Measurements from ENCODE around the gene ANKS1A.

ANKS1A gene

DNA sequence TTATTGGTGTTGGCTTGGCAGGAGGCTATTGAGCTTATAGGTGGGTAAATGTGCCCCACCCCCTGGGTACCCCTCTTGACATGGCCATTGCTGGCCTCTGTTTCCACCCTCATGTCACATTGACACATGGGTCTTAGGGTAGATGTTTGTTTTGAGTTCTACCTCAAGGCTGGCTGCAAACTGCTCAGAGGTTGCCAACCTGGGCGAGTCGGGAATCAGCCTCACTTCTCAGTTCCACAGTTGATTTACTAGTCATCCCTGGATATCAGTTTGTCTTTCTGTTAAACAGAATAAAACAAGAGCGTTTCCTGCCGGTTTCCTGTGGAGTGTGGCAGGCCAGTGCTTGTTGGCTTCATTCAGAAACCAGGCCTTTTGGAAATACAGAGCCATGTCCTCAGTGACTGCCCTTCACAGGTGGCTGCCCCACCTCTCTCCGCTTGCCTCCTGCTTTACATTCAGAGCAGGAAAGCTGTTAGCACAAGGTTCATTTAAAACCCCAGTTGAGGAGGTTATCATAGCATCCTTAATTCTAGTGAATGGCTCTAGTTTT is 146.5 kb downstream of the ANKS1A start:
- TF ChIP-seq CTCF (conservative IDR thresholded peaks at IDR 0.05; ENCODE audit: control insufficient read depth, insufficient read depth, low read depth, low read length): no peak

DNA sequence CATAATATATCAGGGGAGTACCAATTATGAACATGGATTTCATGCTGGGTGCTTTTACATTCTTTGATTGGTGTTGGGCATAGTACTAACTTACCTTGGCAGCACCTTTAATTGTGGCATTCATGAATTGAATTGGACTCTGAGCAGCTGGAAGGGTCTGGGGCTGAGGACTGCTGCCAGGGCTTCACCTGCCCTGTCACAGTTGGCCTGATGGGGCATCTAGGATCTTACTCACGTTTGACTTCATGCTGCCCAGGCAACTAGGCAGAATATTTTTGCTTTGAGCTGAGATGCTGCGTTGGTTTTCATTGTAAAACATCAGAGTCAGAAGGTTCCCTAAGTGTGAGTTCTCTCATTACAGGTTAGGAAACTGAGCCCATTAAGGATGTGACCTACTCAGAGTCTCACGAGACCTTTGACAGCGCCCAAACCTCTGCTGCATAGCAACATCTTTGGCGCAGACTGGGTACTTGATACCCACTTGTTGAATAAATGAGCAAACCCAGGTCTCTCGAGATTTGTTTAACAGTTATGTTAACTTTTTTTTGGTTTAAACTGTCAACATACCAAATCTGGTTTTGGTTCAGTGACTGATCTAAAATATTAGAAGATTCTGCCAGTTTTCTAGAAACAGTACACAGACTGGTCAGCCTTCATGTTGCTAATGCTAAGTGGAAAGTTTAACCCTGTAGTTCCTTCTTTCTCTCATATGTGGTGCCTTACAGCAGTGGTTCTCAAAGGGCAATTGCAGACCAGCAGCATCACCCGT is 147.2 kb downstream of the ANKS1A start:
- no peak overlapping the region for H3K4me3 ChIP-seq (ENCODE audit: control insufficient read depth, low read depth, low read length)
- DNase-seq (ENCODE audit: low read depth): no peak
- TF ChIP-seq CTCF (conservative IDR thresholded peaks at IDR 0.05; ENCODE audit: control insufficient read depth, insufficient read depth, low read depth, low read length): no peak

More for the DNA sequence above, 146.5 kb downstream of the ANKS1A start:
- no peak for DNase-seq (ENCODE audit: low read depth)
- H3K4me3 ChIP-seq (ENCODE audit: control insufficient read depth, low read depth, low read length): no peak overlapping the region

- no peak for TF ChIP-seq CTCF (conservative IDR thresholded peaks at IDR 0.05; ENCODE audit: control insufficient read depth, insufficient read depth, low read depth, low read length)
- no peak overlapping the region for H3K4me3 ChIP-seq (ENCODE audit: control insufficient read depth, low read depth, low read length)
- DNase-seq (ENCODE audit: low read depth): no peak
These were observed 148.0 kb downstream of the ANKS1A start for GRCh38 chr6:35036828-35037663.

DNA sequence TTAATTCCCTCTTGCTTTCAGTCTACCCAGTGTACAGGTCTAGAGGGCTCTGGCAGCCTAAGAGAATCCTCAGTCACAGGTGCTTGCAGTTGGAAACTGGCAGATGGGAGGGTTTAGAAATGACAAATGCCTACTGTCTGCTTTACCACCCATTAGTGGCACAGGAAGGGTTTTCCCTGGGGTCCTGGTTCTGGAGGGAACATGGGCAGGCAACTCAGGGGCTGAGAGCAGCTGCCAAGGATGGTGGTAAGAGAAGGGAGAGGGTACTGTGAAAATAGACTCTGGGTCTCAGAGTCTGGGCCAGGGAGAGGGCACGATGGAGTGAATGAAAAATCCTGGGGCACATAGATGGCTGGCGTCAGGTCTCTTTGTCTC is 148.6 kb downstream of the ANKS1A start:
- no peak overlapping the region for H3K4me3 ChIP-seq (ENCODE audit: control insufficient read depth, low read depth, low read length)
- TF ChIP-seq CTCF (conservative IDR thresholded peaks at IDR 0.05; ENCODE audit: control insufficient read depth, insufficient read depth, low read depth, low read length): no peak
- DNase-seq (ENCODE audit: low read depth): no peak

- no peak for TF ChIP-seq CTCF (conservative IDR thresholded peaks at IDR 0.05; ENCODE audit: control insufficient read depth, insufficient read depth, low read depth, low read length)
- no peak for DNase-seq (ENCODE audit: low read depth)
These were observed 149.0 kb downstream of the ANKS1A start for GRCh38 chr6:35038076-35038475.

DNA sequence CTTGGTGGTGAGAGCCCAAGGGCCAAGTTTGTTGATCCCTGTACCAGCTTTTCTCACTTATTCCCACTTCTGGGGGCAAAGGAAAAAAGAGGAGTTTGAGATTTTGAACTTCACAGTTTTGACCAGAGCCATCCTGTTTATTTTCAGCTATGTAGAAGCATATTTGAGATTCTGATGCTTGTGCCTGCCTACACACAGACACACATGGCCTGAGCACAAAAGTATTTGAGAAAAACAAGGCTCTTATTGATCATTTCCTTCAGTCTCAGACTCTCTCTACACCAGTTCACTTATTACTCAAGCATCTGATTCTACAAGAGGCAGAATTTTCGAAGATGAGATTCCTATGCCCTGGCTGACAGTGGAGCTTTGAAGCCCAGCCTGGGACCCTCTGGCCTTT is 151.3 kb downstream of the ANKS1A start:
- no peak overlapping the region for H3K4me3 ChIP-seq (ENCODE audit: control insufficient read depth, low read depth, low read length)
- DNase-seq (ENCODE audit: low read depth): no peak
- TF ChIP-seq CTCF (conservative IDR thresholded peaks at IDR 0.05; ENCODE audit: control insufficient read depth, insufficient read depth, low read depth, low read length): no peak

More at GRCh38 chr6:35038076-35038475, 149.0 kb downstream of the ANKS1A start:
- no peak overlapping the region for H3K4me3 ChIP-seq (ENCODE audit: control insufficient read depth, low read depth, low read length)

Measured in fibroblast of mammary gland (primary cell).